ENCODE measurements around the gene HCFC1. TPM values are rescaled to one million over a fixed set of nuclear protein-coding genes. Genes with fewer than 3 reads are reported as not detected.
A peak's percentile ranks its signal among the peaks of the same experiment; 100 is the strongest.

Gene HCFC1
- total and polyA plus RNA-seq, 2 of the 8 experiments (the other 6 are each of a cell fraction or from before 2014, with no cell fraction given), result 24.9 to 117 TPM

- Histone ChIP-seq H3K23me2 (ENCODE audit: low read depth, low read length) (no peaks in the 10 kb centered on the region), H3K9me3 (ENCODE audit: insufficient read depth in 2 of 2, low read depth in 1 of 2, low read length in 1 of 2) (no peaks in the 10 kb centered on the region), H3K27ac (ENCODE audit: low read depth, low read length) (no peak overlapping the region), H3K14ac (ENCODE audit: insufficient read length) (no peak overlapping the region), H3K36me3 (ENCODE audit: control insufficient read depth in 2 of 4, insufficient read depth in 4 of 4, low read length in 3 of 4) (no peaks in the 10 kb centered on the region), H4K91ac (replicated peaks; ENCODE audit: insufficient read length, low read length) (no peak overlapping the region), H3K23ac (ENCODE audit: insufficient read length) (no peak overlapping the region), H3K4me3 (ENCODE audit: extremely low read depth in 1 of 4, insufficient read depth in 2 of 4, low read depth in 3 of 4, low read length in 4 of 4) (no peak overlapping the region), H2AK5ac (ENCODE audit: low read depth, low read length) (no peak overlapping the region), H2BK5ac (ENCODE audit: low read depth, low read length) (no peak overlapping the region), H3K4me2 (ENCODE audit: insufficient read depth in 1 of 2, low read depth in 2 of 2, low read length in 2 of 2) (peak overlapping the region; percentile 18 to 21; a peak in 2 of 4 replicates), H2BK120ac (replicated peaks; ENCODE audit: low read depth, low read length) (no peak overlapping the region), H2BK20ac (ENCODE audit: low read length) (no peak overlapping the region), H3K4ac (replicated peaks; ENCODE audit: insufficient read length, low read depth, low read length) (no peak overlapping the region), H2AFZ (ENCODE audit: low read length) (no peak overlapping the region), H2BK12ac (ENCODE audit: low read depth, low read length) (no peak overlapping the region), H4K20me1 (replicated peaks in 1 of 2; ENCODE audit: control insufficient read depth in 1 of 2, insufficient read depth in 2 of 2, low read length in 2 of 2) (no peaks in the 10 kb centered on the region), H2BK15ac (ENCODE audit: low read length) (no peak overlapping the region), H4K5ac (ENCODE audit: insufficient read length, low read depth, low read length) (no peak overlapping the region), H3K9ac (replicated peaks in 1 of 4; ENCODE audit: extremely low read depth in 1 of 4, low read depth in 3 of 4, low read length in 3 of 4) (no peak overlapping the region), H3K4me1 (replicated peaks in 1 of 4; ENCODE audit: control insufficient read depth in 3 of 4, insufficient read depth in 4 of 4, low read length in 3 of 4) (peaks cover 4 to 14% (median 8%) of the 10 kb centered on the region in 4 experiments), H3K56ac (replicated peaks; ENCODE audit: insufficient read length, low read depth, low read length) (no peak overlapping the region), H3K27me3 (replicated peaks in 1 of 4; ENCODE audit: control insufficient read depth in 3 of 4, extremely low read depth in 1 of 4, insufficient read depth in 3 of 4, low read length in 3 of 4) (no peaks in the 10 kb centered on the region), H3K79me2 (ENCODE audit: control insufficient read depth in 1 of 2, insufficient read depth in 2 of 2, low read length in 2 of 2) (no peaks in the 10 kb centered on the region), H3K18ac (ENCODE audit: extremely low read depth, low read length) (no peak overlapping the region; the same call in 1 of the 2 replicates), H4K8ac (ENCODE audit: extremely low read depth, insufficient read depth, low read length) (no peak overlapping the region), H3K79me1 (ENCODE audit: low read depth, low read length) (no peaks in the 10 kb centered on the region)
- FAIRE-seq, result no peak
- POLR2A ChIA-PET (ENCODE audit: partially characterized antibody), result interaction anchor here (0.8 to 18.9 kb wide), 5 partner anchors 15 to 54 kb away, joined by 3 to 231 read pairs (median 4); partner anchors contain the start of genes ARHGAP4, L1CAM and TMEM187
- CTCF ChIA-PET (ENCODE audit: partially characterized antibody), result interaction anchor here (0.6 to 19.6 kb wide), 11 partner anchors 9 to 172 kb away, joined by 3 to 272 read pairs (median 4); partner anchors contain the start of genes ARHGAP4 and RENBP
- 87% methylated on average over 4 of the region's 7 CpGs; no CpG with 5 or more reads in 1 of the 2 experiments for WGBS, 2 experiments (ENCODE audit: extremely low coverage in 1 of 2, insufficient coverage in 1 of 2, insufficient read length in 1 of 2, insufficient replicate concordance in 2 of 2, low coverage in 1 of 2, low lambda C conversion rate in 2 of 2, missing lambda C conversion rate in 1 of 2)
- no peak for DNase-seq (ENCODE audit: low read depth in 1 of 2, low spot score in 2 of 2)
- no peak for TF ChIP-seq ASH2L (IDR thresholded peaks at IDR 0.05; ENCODE audit: low read length)
- TF ChIP-seq SP2 (IDR thresholded peaks at IDR 0.05; ENCODE audit: low read length), result no peak
- no peak for TF ChIP-seq SAP30 (IDR thresholded peaks at IDR 0.05; ENCODE audit: insufficient read depth, insufficient replicate concordance, low read length)
- TF ChIP-seq, protein P1, sequence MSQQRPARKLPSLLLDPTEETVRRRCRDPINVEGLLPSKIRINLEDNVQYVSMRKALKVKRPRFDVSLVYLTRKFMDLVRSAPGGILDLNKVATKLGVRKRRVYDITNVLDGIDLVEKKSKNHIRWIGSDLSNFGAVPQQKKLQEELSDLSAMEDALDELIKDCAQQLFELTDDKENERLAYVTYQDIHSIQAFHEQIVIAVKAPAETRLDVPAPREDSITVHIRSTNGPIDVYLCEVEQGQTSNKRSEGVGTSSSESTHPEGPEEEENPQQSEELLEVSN (IDR thresholded peaks at IDR 0.05), result no peak
- no peak for TF ChIP-seq GTF2F1 (IDR thresholded peaks at IDR 0.05; ENCODE audit: borderline replicate concordance, low read depth, low read length)
Observed at GRCh38 chrX:153939573-153939972, 32.0 kb downstream of the HCFC1 start.
